Measurements from ENCODE around the gene KRTAP1-4.

GRCh38 chr17:40981115-40981514, 48.9 kb downstream of the KRTAP1-4 start:
- TF ChIP-seq, protein P1, sequence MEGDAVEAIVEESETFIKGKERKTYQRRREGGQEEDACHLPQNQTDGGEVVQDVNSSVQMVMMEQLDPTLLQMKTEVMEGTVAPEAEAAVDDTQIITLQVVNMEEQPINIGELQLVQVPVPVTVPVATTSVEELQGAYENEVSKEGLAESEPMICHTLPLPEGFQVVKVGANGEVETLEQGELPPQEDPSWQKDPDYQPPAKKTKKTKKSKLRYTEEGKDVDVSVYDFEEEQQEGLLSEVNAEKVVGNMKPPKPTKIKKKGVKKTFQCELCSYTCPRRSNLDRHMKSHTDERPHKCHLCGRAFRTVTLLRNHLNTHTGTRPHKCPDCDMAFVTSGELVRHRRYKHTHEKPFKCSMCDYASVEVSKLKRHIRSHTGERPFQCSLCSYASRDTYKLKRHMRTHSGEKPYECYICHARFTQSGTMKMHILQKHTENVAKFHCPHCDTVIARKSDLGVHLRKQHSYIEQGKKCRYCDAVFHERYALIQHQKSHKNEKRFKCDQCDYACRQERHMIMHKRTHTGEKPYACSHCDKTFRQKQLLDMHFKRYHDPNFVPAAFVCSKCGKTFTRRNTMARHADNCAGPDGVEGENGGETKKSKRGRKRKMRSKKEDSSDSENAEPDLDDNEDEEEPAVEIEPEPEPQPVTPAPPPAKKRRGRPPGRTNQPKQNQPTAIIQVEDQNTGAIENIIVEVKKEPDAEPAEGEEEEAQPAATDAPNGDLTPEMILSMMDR (IDR thresholded peaks at IDR 0.05): no peak
- TF ChIP-seq POLR2A (IDR thresholded peaks at IDR 0.05): no peak
- no peak for TF ChIP-seq POLR2AphosphoS5 (IDR thresholded peaks at IDR 0.05)
